Liver (tissue), 3 donors: ENCODE data around the gene NUBPL.

Source experiments
- CTCF ChIP-seq: fragments of 150-350 bp; IDR thresholded peaks from 2 replicates; pipeline ENCODE4 v1.5.1; 2017; ENCODE audit warnings: improper control_type of control experiment, low read depth, low read length; ENCODE audit not compliant: missing input control
- GABPA ChIP-seq, 2 donors: IDR thresholded peaks in 1 of 2; conservative IDR thresholded peaks in 1 of 2; 2 replicates each; pipeline ENCODE4 v1.6.1; 2016; ENCODE audit warnings: antibody characterized with exemption in 2 of 2, mild to moderate bottlenecking in 1 of 2, moderate library complexity in 1 of 2
- JUND ChIP-seq, 2 donors: IDR thresholded peaks; 2 replicates each; pipeline ENCODE4 v1.6.1; 2016; ENCODE audit warnings: antibody characterized with exemption in 2 of 2
- TAF1 ChIP-seq: conservative IDR thresholded peaks from 2 replicates; pipeline ENCODE4 v1.6.1; 2016; ENCODE audit warnings: antibody characterized with exemption, mild to moderate bottlenecking
- donor health status: healthy.
- donor health status: healthy.

GRCh38 chr14:31529053-31529452 lies 32.2 kb upstream of the NUBPL start:
- no peak for TF ChIP-seq GABPA (IDR thresholded peaks at IDR 0.05 in 1 of 2, conservative IDR thresholded peaks at IDR 0.05 in 1 of 2)
- no peak for TF ChIP-seq TAF1
- TF ChIP-seq CTCF, result no peak
- TF ChIP-seq JUND (IDR thresholded peaks at IDR 0.05), result no peak
